ENCODE measurements around the gene PTPRD. TPM values are rescaled to one million over a fixed set of nuclear protein-coding genes. Genes with fewer than 3 reads are reported as not detected.

Gene PTPRD
- total RNA-seq, 3 donors from 2014 or later: 0.26 to 0.49 (median 0.28) TPM

GRCh38 chr9:8610256-8610655 is 2002.5 kb downstream of the PTPRD start:
- no peaks in the 10 kb centered on the region for H3K4me1 Mint-ChIP-seq (ENCODE audit: low read depth)
- DNase-seq (no peak), ATAC-seq (no peak)
- H3K9me3 Mint-ChIP-seq: no peaks in the 10 kb centered on the region
- no peak overlapping the region for H3K4me3 Mint-ChIP-seq
- no peaks in the 10 kb centered on the region for H3K27me3 Mint-ChIP-seq (ENCODE audit: low read depth)
- H3K36me3 Mint-ChIP-seq (ENCODE audit: insufficient read depth): no peaks in the 10 kb centered on the region

DNA sequence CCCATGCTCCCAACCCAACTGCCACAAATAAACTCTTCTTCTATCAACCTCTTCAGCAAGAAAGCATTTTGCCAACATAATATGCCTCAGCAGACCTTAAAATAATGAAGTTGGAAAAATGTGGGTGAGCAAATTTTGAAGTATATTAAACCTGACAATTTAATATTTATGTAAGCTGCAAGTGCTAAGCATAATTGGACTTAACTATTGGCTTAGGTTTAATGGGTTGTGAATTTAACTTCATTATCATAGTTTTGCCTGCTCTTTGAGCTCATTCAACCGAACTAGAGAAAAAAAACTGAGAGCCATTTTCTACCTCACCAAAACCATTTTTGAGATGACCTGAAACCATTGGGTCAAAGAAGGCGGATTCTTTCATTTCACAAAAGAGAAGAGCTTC is 2007.7 kb downstream of the PTPRD start:
- no peaks in the 10 kb centered on the region for H3K36me3 Mint-ChIP-seq (ENCODE audit: insufficient read depth)
- ATAC-seq (no peak), DNase-seq (no peak)
- no peaks in the 10 kb centered on the region for H3K4me1 Mint-ChIP-seq (ENCODE audit: low read depth)
- peaks cover 2% of the 10 kb centered on the region for H3K27me3 Mint-ChIP-seq (ENCODE audit: low read depth)
- no peaks in the 10 kb centered on the region for H3K9me3 Mint-ChIP-seq
- H3K4me3 Mint-ChIP-seq: no peak overlapping the region

- Mint-ChIP-seq H3K4me1 (ENCODE audit: low read depth) (no peaks in the 10 kb centered on the region), H3K4me3 (no peak overlapping the region), H3K36me3 (ENCODE audit: insufficient read depth) (no peaks in the 10 kb centered on the region), H3K9me3 (no peaks in the 10 kb centered on the region), H3K27me3 (ENCODE audit: low read depth) (peaks cover 2% of the 10 kb centered on the region)
- ATAC-seq: no peak
- DNase-seq: no peak
Observed at GRCh38 chr9:8604201-8604600, 2008.6 kb downstream of the PTPRD start.

- H3K4me3 Mint-ChIP-seq: no peak overlapping the region
- H3K9me3 Mint-ChIP-seq: no peaks in the 10 kb centered on the region
- no peak for DNase-seq
- H3K27me3 Mint-ChIP-seq (ENCODE audit: low read depth): peaks cover 2% of the 10 kb centered on the region
- no peak for ATAC-seq
- no peaks in the 10 kb centered on the region for H3K36me3 Mint-ChIP-seq (ENCODE audit: insufficient read depth)
- H3K4me1 Mint-ChIP-seq (ENCODE audit: low read depth): no peaks in the 10 kb centered on the region
Observed at GRCh38 chr9:8600914-8601680, 2011.7 kb downstream of the PTPRD start.

GRCh38 chr9:8599937-8600336 is 2012.9 kb downstream of the PTPRD start:
- ATAC-seq (no peak), DNase-seq (no peak)
- Mint-ChIP-seq H3K36me3 (ENCODE audit: insufficient read depth) (no peaks in the 10 kb centered on the region), H3K4me1 (ENCODE audit: low read depth) (no peaks in the 10 kb centered on the region), H3K27me3 (ENCODE audit: low read depth) (peaks cover 2% of the 10 kb centered on the region), H3K4me3 (no peak overlapping the region), H3K9me3 (no peaks in the 10 kb centered on the region)

GRCh38 chr9:8589476-8589875 is 2023.3 kb downstream of the PTPRD start:
- ATAC-seq (no peak), DNase-seq (no peak)
- no peaks in the 10 kb centered on the region for H3K36me3 Mint-ChIP-seq (ENCODE audit: insufficient read depth)
- no peaks in the 10 kb centered on the region for H3K4me1 Mint-ChIP-seq (ENCODE audit: low read depth)
- no peaks in the 10 kb centered on the region for H3K27me3 Mint-ChIP-seq (ENCODE audit: low read depth)
- no peaks in the 10 kb centered on the region for H3K9me3 Mint-ChIP-seq
- no peak overlapping the region for H3K4me3 Mint-ChIP-seq

GRCh38 chr9:8585036-8585435 is 2027.8 kb downstream of the PTPRD start:
- ATAC-seq (no peak), DNase-seq (no peak)
- Mint-ChIP-seq H3K27me3 (ENCODE audit: low read depth) (no peaks in the 10 kb centered on the region), H3K36me3 (ENCODE audit: insufficient read depth) (no peaks in the 10 kb centered on the region), H3K4me3 (no peak overlapping the region), H3K4me1 (ENCODE audit: low read depth) (no peaks in the 10 kb centered on the region), H3K9me3 (no peaks in the 10 kb centered on the region)

- H3K27me3 Mint-ChIP-seq (ENCODE audit: low read depth): peaks cover 1% of the 10 kb centered on the region
- H3K9me3 Mint-ChIP-seq: no peaks in the 10 kb centered on the region
- H3K4me3 Mint-ChIP-seq: no peak overlapping the region
- H3K4me1 Mint-ChIP-seq (ENCODE audit: low read depth): no peaks in the 10 kb centered on the region
- H3K36me3 Mint-ChIP-seq (ENCODE audit: insufficient read depth): no peaks in the 10 kb centered on the region
- no peak for ATAC-seq
- DNase-seq: no peak
Observed at GRCh38 chr9:8579661-8580060, 2033.1 kb downstream of the PTPRD start.

DNA sequence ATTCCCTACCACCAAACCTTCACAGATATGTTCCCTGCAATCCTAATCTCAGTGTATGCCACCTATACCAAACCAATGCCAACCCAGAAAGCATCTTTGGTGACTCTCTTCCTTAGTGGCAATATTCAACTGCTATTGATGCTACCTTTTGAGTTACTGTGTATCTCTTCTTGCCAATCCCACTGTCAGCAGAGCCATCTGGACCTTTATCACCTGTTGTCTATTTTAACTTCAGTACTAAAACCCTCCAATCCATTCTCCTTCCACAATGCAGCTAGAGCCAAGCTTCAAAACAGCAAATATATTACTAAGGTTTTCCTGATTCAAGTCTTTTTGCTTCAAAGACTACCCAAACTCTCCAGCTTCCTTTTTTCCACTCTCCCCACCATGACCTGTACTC is 2036.1 kb downstream of the PTPRD start:
- ATAC-seq: no peak
- H3K4me3 Mint-ChIP-seq: no peak overlapping the region
- no peak for DNase-seq
- H3K36me3 Mint-ChIP-seq (ENCODE audit: insufficient read depth): no peaks in the 10 kb centered on the region
- peaks cover 1% of the 10 kb centered on the region for H3K27me3 Mint-ChIP-seq (ENCODE audit: low read depth)
- H3K4me1 Mint-ChIP-seq (ENCODE audit: low read depth): no peaks in the 10 kb centered on the region
- no peaks in the 10 kb centered on the region for H3K9me3 Mint-ChIP-seq

DNA sequence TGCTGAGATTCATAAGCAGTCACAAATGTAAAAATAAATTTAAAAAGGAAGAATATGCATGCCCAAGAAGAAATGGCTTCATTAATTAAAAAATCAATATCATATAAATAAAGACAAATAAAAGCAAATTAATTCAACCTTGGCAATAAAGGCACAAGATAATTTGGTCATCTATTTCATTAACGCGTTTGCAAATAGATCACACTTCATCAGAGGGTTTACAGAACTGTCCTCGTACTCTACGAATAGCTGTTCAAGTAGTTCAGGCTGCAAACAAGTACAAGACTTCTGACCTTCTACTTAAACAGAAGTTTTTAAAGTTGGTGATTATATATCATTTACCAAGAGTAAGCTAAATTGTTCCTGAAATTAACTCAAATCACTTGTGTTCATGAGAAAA is 2038.0 kb downstream of the PTPRD start:
- no peaks in the 10 kb centered on the region for H3K36me3 Mint-ChIP-seq (ENCODE audit: insufficient read depth)
- H3K4me3 Mint-ChIP-seq: no peak overlapping the region
- no peaks in the 10 kb centered on the region for H3K9me3 Mint-ChIP-seq
- ATAC-seq (no peak), DNase-seq (no peak)
- H3K4me1 Mint-ChIP-seq (ENCODE audit: low read depth): no peaks in the 10 kb centered on the region
- H3K27me3 Mint-ChIP-seq (ENCODE audit: low read depth): peaks cover 1% of the 10 kb centered on the region

DNA sequence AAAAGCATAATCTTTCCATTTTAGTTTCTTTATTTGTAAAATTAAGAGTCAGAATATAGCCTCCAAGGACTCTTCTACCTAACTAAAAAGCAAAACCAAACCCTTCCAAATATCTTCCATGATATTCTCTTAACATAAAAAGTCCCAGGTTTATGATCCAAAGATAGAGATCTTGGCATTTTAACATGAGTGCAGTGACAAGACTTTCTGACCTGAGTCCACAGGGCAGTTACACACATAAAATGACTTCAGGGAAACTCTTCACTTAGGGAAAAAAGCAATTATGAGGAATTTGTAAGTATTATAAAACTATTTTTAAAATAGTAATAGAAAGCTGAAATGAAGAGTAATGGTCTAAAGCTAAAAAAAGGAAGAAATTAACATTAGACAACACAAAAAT is 2040.6 kb downstream of the PTPRD start:
- Mint-ChIP-seq H3K36me3 (ENCODE audit: insufficient read depth) (no peaks in the 10 kb centered on the region), H3K27me3 (ENCODE audit: low read depth) (no peaks in the 10 kb centered on the region), H3K4me3 (no peak overlapping the region), H3K4me1 (ENCODE audit: low read depth) (no peaks in the 10 kb centered on the region), H3K9me3 (no peaks in the 10 kb centered on the region)
- no peak for DNase-seq
- no peak for ATAC-seq

DNA sequence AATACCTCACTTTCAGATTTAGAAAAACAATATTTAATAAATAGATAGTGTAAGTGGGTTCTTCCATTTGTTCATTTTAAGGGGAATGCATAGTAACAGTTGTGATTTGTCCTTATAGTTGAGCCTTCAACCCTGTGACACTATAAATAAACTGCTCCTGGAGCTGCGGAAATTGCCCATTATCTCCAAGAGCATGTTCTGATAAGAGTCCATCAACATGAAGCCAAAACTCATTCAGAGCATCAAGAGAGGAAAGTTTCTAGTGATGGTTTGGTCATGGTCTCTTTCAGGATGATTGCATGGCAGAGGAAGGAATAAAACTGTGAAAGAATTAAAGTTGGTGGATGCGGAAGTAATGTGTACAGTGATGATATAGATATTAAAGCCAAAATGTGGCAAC is 2041.2 kb downstream of the PTPRD start:
- H3K4me3 Mint-ChIP-seq: no peak overlapping the region
- no peaks in the 10 kb centered on the region for H3K27me3 Mint-ChIP-seq (ENCODE audit: low read depth)
- no peaks in the 10 kb centered on the region for H3K4me1 Mint-ChIP-seq (ENCODE audit: low read depth)
- no peaks in the 10 kb centered on the region for H3K9me3 Mint-ChIP-seq
- ATAC-seq (no peak), DNase-seq (no peak)
- H3K36me3 Mint-ChIP-seq (ENCODE audit: insufficient read depth): no peaks in the 10 kb centered on the region

DNA sequence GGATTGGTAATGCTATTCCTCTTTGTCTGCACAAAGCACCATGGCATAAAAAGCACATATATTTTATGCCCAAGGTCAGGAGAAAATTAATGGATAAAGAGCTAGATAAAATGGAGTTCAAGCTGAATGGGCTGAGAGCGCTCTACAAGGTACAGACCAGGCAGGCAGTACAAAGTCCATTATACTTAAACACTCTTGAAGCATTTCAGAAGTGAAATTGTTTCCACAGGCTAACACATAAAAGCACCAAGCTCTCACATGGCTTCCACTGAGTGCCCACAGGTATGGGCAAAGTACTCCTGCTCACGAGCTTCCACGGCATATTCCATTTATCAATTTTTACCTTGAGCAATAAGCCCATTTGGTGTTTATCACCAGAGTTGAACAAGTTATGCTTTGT is 2042.0 kb downstream of the PTPRD start:
- H3K36me3 Mint-ChIP-seq (ENCODE audit: insufficient read depth): no peaks in the 10 kb centered on the region
- DNase-seq (no peak), ATAC-seq (no peak)
- no peaks in the 10 kb centered on the region for H3K9me3 Mint-ChIP-seq
- H3K4me1 Mint-ChIP-seq (ENCODE audit: low read depth): no peaks in the 10 kb centered on the region
- no peak overlapping the region for H3K4me3 Mint-ChIP-seq
- H3K27me3 Mint-ChIP-seq (ENCODE audit: low read depth): no peaks in the 10 kb centered on the region

GRCh38 chr9:8569823-8570222 is 2043.0 kb downstream of the PTPRD start:
- Mint-ChIP-seq H3K36me3 (ENCODE audit: insufficient read depth) (no peaks in the 10 kb centered on the region), H3K27me3 (ENCODE audit: low read depth) (no peaks in the 10 kb centered on the region), H3K4me1 (ENCODE audit: low read depth) (no peaks in the 10 kb centered on the region), H3K9me3 (no peaks in the 10 kb centered on the region), H3K4me3 (no peak overlapping the region)
- no peak for ATAC-seq
- DNase-seq: no peak

- H3K4me3 Mint-ChIP-seq: no peak overlapping the region
- ATAC-seq: no peak
- no peak for DNase-seq
- H3K9me3 Mint-ChIP-seq: no peaks in the 10 kb centered on the region
- no peaks in the 10 kb centered on the region for H3K36me3 Mint-ChIP-seq (ENCODE audit: insufficient read depth)
- no peaks in the 10 kb centered on the region for H3K27me3 Mint-ChIP-seq (ENCODE audit: low read depth)
- H3K4me1 Mint-ChIP-seq (ENCODE audit: low read depth): no peaks in the 10 kb centered on the region
Observed at GRCh38 chr9:8567963-8568579, 2044.7 kb downstream of the PTPRD start.

All from activated T-cell treated with anti-CD3 and anti-CD28 coated beads, Interleukin-2, amount 50 U/mL, for 4 hours (primary cell).